Nephron progenitor cell (in vitro differentiated cells): Measurements from ENCODE around the gene TTF2.

Source experiments
- DNase-seq: peaks from one replicate; pipeline ENCODE4 v3.0.0; 2021
- H3K27ac Mint-ChIP-seq: 2 replicates; pipeline ENCODE4 v1.8.0; 2021; ENCODE audit warnings: mild to moderate bottlenecking, moderate library complexity, mixed read lengths
- H3K27me3 Mint-ChIP-seq: 2 replicates; pipeline ENCODE4 v1.8.0; 2021; ENCODE audit warnings: mild to moderate bottlenecking, low read depth, mixed read lengths; ENCODE audit not compliant: poor library complexity
- H3K36me3 Mint-ChIP-seq: 2 replicates; pipeline ENCODE4 v1.8.0; 2021; ENCODE audit warnings: low read depth, mixed read lengths
- H3K4me1 Mint-ChIP-seq: 2 replicates; pipeline ENCODE4 v1.8.0; 2021; ENCODE audit warnings: mixed read lengths
- H3K4me3 Mint-ChIP-seq: 2 replicates; pipeline ENCODE4 v1.8.0; 2021; ENCODE audit warnings: mild to moderate bottlenecking, moderate library complexity, mixed read lengths
- H3K9me3 Mint-ChIP-seq: 2 replicates; pipeline ENCODE4 v1.8.0; 2021; ENCODE audit warnings: mild to moderate bottlenecking, moderate library complexity, mixed read lengths
- TF ChIP-seq, protein P1 (sequence below): fragments of 200-600 bp; sonication (generic); IDR thresholded peaks from 2 replicates; pipeline ENCODE4 v1.5.0; 2021; ENCODE audit warnings: antibody characterized with exemption

Gene TTF2

DNA sequence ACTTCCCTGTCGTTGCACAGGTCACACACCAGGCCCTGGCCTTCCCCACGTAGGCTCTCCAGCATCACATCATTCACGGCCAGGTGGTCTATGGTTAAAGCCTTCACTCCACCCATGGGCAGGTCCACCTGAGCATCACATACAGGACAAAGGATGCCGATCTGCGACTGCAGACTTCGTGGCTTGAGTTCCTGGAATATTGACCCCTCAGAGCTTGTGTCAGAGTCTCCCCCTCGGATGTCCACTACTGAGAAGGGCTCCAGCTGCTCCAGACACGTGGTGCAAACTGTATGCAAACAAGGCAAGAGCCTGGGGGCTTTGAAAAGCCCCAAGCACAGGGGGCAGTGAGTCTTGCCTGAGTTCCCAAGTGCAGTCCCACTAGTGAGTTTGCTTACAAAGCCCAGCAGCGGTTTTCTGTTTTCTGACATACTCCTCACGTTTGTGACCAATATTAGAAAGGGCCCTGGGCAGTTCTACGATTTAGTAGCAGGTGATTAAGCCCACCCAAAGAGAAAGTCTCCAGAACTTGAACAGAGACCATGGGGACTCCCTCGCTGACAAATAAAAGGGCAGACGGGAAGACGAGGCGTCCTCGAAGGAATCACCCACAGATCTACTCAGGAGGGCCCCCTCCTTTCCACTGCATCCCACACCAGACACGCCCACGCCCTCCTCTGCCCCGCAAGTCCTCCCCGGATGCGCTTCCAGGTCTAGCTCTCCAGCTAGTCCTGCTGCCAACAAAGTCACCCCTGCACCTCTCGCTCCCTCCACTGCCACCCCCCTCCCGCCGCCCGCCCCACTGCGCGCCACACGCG lies 60.9 kb downstream of the TTF2 start:
- TF ChIP-seq, protein P1, sequence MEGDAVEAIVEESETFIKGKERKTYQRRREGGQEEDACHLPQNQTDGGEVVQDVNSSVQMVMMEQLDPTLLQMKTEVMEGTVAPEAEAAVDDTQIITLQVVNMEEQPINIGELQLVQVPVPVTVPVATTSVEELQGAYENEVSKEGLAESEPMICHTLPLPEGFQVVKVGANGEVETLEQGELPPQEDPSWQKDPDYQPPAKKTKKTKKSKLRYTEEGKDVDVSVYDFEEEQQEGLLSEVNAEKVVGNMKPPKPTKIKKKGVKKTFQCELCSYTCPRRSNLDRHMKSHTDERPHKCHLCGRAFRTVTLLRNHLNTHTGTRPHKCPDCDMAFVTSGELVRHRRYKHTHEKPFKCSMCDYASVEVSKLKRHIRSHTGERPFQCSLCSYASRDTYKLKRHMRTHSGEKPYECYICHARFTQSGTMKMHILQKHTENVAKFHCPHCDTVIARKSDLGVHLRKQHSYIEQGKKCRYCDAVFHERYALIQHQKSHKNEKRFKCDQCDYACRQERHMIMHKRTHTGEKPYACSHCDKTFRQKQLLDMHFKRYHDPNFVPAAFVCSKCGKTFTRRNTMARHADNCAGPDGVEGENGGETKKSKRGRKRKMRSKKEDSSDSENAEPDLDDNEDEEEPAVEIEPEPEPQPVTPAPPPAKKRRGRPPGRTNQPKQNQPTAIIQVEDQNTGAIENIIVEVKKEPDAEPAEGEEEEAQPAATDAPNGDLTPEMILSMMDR, result no peak
- H3K9me3 Mint-ChIP-seq, result no peaks in the 10 kb centered on the region
- peak overlapping the region; percentile 10 for H3K27ac Mint-ChIP-seq
- no peaks in the 10 kb centered on the region for H3K27me3 Mint-ChIP-seq
- peaks cover 36% of the 10 kb centered on the region for H3K4me1 Mint-ChIP-seq
- peak overlapping the region; percentile 86 for H3K4me3 Mint-ChIP-seq
- peaks cover 31% of the 10 kb centered on the region for H3K36me3 Mint-ChIP-seq
- peak; percentile 6 for DNase-seq

DNA sequence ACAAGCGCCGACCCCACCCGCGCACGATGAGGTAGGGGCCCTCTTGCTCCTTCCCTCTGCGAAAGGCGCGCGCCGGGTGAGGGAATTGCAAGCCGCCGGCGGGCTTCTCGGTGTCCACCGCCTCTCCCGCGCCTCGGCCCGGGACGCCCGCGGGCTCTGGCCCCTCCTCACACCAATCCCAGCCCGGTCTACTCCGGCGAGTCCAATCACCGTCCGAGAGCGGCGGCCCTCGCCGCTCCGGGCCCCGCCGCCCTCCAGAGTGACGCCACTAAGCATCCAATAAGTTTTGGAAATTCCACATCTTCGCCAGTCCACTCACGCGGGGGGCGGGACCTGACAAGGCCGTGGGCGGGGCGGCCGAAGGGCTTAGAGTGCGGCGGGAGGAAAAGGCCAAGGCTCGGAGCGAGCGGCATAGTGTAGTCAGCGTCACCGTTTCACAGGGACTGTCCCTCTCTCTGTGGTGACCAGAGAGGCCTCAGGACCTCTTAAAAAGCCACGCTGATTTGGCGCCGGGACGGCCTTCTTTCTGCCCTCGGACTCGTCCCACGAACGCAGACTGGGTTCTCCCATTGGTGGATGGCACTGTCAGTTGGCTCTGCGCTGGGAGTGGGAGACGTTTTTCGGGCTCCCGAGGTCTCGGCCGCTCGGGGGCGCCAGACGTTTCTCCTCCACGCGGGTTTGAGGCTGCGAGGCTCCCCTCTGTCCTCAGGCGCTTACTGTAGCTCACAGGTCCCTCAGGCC lies 61.6 kb downstream of the TTF2 start, which contains the start of gene TRIM45:
Gene TRIM45, minus strand, starts transcription at position 161 of the 741 bp plus-strand sequence. CDS start 548 bp downstream, outside the sequence.
- no peaks in the 10 kb centered on the region for H3K9me3 Mint-ChIP-seq
- H3K4me3 Mint-ChIP-seq, result peak within 1 kb of the TSS; percentile 86
- peak; percentile 96 for DNase-seq
- H3K27me3 Mint-ChIP-seq, result peaks cover under 1% of the 10 kb centered on the region
- H3K36me3 Mint-ChIP-seq, result peaks cover 23% of the 10 kb centered on the region
- H3K27ac Mint-ChIP-seq, result peak within 1 kb of the TSS; percentile 69
- H3K4me1 Mint-ChIP-seq, result peaks cover 33% of the 10 kb centered on the region
- TF ChIP-seq, protein P1, result peak; percentile 57

DNA sequence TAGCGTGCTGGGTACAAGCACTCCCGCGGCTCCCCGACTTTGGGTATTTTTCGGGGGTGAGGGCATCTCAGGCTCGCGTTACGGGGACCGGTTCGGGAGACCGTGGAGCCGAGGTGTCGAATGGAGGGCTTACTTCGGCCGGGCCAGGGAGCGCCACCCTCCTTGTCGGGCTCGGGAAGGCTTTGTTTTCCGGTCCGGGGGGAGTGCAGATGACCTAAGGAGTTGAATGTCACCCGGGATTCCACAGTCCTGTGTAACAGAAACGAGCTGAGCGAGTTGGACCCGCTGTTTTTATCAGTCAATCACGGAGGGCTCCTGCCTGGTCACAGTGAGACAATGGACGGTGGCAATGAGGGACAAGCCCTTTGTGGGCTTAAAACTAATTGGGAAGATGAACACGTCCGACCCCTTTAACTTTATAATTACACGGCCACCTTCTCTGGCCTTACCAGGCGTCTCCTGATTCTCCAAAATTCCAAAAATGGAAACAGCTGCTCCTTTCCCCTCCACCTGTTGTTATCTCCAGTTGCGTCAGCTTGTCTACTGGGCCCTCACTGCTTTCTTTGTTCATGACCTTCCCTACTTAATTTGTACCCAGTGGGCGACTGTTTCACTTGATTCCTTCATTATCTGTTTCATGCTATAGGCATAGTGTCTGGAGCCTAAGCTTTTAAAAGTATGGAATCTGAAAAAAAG lies 62.4 kb downstream of the TTF2 start:
- H3K36me3 Mint-ChIP-seq, result peaks cover 16% of the 10 kb centered on the region

DNA sequence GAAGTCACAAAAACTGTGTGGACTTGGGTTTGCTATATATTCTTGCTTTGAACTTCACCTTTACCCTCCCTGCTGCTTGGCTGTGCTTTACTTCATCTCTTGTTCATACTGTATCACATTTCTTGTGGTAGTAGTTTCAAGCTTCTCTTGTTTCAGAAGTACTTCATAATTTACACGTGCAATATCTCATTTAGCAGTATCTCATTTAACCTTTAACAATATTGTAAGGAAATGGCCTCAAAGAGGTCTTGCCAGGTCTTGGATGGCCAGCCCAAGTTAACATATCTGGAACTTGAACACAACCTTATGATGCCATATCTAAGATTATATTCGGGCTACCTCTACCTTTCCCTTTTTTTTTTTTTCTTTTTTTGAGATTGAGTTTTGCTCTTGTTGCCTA lies 63.1 kb downstream of the TTF2 start:
- Mint-ChIP-seq H3K27me3 (peaks cover 7% of the 10 kb centered on the region), H3K4me3 (peak overlapping the region; percentile 33), H3K27ac (no peak overlapping the region), H3K36me3 (peaks cover 8% of the 10 kb centered on the region), H3K4me1 (peaks cover 29% of the 10 kb centered on the region), H3K9me3 (no peaks in the 10 kb centered on the region)
- no peak for DNase-seq
- TF ChIP-seq, protein P1, result no peak

More for the DNA sequence above, 62.4 kb downstream of the TTF2 start:
- H3K9me3 Mint-ChIP-seq, result no peaks in the 10 kb centered on the region
- TF ChIP-seq, protein P1, result no peak
- peaks cover 28% of the 10 kb centered on the region for H3K4me1 Mint-ChIP-seq
- H3K27me3 Mint-ChIP-seq, result peaks cover 7% of the 10 kb centered on the region
- H3K27ac Mint-ChIP-seq, result no peak overlapping the region
- H3K4me3 Mint-ChIP-seq, result peak overlapping the region; percentile 86
- no peak for DNase-seq

DNA sequence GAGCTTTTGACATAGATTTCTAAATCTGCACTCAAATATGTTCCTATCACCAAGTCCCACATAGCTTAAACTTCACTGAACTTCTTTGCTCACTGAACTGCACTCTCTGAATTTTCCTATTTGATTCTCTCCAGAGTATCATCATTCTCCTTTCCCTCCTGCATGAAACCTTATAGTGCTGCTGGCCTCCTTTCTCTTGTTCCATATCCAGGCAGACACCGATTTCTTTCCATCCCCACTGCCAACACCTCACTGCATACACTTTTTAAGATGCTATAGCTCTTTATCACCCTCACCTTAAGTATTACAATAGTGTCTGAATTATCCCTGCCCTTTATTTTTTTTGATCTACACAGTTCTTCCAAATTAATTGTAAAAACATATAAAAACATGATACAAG lies 64.5 kb downstream of the TTF2 start:
- TF ChIP-seq, protein P1, result no peak
- DNase-seq, result no peak
- Mint-ChIP-seq H3K27ac (no peak overlapping the region), H3K4me1 (peaks cover 35% of the 10 kb centered on the region), H3K36me3 (no peaks in the 10 kb centered on the region), H3K9me3 (no peaks in the 10 kb centered on the region), H3K27me3 (peaks cover 7% of the 10 kb centered on the region), H3K4me3 (no peak overlapping the region)
